AG09309 (cell line): Measurements from ENCODE around the gene SCAPER.
"Not testable (repeated sequence)": the region's sequence is repeated elsewhere in the genome, so short reads cannot be mapped to it uniquely, and the experiment has no call there.

Source experiments
- DNase-seq: peaks from one replicate; pipeline ENCODE4 v3.0.0-alpha.2; 2010; ENCODE audit warnings: low read depth
- H3K4me3 ChIP-seq: 2 replicates; pipeline ENCODE4 v1.5.1; 2011; ENCODE audit warnings: mild to moderate bottlenecking, low read depth, low read length, moderate library complexity; ENCODE audit not compliant: control insufficient read depth
- TF ChIP-seq, protein P1 (sequence below): IDR thresholded peaks from 2 replicates; pipeline ENCODE4 v1.5.1; 2011; ENCODE audit warnings: mild to moderate bottlenecking, low read depth, low read length, inconsistent platforms; ENCODE audit not compliant: insufficient read depth, control insufficient read depth; ENCODE audit errors: missing control alignments

SCAPER gene

DNA sequence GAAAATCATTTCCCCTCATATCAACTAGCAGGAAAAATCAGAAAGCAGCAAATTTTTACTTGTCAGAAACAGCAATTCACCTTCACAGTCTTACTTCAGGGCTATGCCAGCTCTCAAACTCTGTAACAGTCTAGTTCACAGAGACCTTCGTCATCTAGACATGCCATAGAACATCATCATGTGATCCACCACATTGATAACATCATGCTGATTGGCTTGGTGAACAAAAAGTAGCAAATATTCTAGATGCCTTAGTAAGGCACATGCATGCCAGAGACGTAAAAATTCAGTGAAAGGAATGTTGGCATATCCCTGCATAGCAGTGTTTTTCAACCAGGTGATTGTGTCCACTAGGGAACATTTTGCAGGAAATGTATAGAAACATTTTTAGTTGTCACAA lies 8.6 kb upstream of the SCAPER start:
- no peak for DNase-seq
- H3K4me3 ChIP-seq, result no peak overlapping the region
- TF ChIP-seq, protein P1, sequence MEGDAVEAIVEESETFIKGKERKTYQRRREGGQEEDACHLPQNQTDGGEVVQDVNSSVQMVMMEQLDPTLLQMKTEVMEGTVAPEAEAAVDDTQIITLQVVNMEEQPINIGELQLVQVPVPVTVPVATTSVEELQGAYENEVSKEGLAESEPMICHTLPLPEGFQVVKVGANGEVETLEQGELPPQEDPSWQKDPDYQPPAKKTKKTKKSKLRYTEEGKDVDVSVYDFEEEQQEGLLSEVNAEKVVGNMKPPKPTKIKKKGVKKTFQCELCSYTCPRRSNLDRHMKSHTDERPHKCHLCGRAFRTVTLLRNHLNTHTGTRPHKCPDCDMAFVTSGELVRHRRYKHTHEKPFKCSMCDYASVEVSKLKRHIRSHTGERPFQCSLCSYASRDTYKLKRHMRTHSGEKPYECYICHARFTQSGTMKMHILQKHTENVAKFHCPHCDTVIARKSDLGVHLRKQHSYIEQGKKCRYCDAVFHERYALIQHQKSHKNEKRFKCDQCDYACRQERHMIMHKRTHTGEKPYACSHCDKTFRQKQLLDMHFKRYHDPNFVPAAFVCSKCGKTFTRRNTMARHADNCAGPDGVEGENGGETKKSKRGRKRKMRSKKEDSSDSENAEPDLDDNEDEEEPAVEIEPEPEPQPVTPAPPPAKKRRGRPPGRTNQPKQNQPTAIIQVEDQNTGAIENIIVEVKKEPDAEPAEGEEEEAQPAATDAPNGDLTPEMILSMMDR, result no peak

DNA sequence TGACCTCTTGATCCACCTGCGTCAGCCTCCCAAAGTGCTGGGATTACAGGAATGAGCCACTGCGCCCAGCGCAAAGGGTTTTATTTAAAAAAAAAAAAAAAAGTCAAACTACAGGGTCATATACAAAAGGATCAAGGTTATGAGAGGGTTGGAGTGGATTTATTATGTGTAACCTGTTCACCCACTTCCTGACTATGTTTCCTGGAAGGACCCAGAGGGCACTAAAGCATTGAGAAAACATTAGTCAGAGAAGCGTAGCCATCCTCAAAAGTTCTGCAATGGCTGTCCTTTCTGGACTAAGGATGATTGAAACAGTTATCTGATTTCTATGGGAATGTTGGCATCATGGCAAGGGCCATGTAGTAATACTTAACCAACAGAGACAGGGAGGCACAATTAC lies 7.3 kb upstream of the SCAPER start:
- no peak for DNase-seq
- no peak overlapping the region for H3K4me3 ChIP-seq
- TF ChIP-seq, protein P1, result no peak

DNA sequence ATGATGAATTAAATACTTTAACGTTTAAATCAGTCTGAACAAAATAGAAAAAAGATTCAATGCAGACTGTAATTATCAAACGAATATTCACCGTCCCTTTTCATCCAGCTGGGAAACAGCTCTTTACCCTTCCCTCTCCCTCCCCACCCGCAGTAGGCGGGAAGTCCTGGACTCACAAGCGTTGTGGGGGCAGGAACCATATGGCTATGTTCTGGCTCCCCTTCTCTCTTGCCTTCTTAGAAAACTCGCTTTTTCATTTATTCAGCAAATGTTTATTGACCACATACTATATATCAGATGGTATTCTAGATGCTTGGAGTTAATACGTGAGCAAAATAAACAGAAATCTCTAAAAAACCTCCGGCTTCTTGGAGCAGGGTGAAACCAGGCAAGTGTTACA lies 715 bp upstream of the SCAPER start:
- no peak for DNase-seq
- TF ChIP-seq, protein P1, result no peak
- H3K4me3 ChIP-seq, result peak overlapping the region; percentile 70; the same call in 1 of the 2 replicates

DNA sequence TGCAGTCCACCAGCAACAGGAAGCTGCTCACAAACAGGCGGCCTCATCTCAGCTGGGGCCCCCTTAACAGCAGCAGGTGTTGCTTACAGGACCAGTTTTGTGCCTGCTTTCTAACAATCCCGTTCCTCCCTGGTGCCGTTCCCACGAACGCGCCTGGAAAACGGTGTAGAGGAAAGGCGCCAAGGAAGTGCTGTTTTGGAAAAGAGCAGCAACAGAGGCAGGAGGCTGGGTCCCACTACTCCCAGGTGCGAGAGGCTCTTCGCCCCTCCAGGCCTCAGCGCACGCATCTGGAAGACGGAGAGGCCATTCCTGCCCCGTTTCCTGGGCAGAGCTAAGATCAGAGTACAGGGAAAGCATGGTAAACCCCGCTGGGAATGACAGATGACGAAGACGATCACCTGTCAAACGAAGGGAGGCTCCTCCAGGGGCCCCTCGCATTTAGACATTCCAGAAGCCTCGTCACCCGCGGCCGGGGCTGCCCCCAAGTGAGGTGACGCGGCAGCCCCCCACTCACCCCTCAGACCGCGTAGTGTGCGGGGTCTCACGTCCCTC lies 603 bp downstream of the SCAPER start:
- H3K4me3 ChIP-seq, result peak overlapping the region; percentile 70
- DNase-seq, result no peak
- TF ChIP-seq, protein P1, result no peak

DNA sequence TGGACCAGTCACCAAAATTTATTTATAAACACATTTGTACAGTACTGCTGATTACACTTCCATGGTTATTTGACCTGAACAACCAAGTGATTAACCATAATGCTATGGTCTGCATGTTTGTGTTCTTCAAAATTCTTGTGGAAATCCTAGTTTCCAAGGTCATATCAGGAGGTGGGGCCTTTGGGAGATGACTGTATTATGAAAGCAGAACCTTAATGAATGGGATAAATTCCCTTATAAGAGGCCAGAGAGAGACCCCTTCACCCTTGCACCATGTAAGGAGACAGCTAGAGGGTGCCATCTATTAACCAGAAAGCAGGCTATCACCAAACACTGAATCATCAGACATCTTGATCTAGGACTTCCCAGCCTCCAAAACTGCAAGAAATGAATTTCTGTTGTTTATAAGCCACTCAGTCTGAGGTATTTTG lies 1.9 kb downstream of the SCAPER start:
- no peak for DNase-seq
- no peak overlapping the region for H3K4me3 ChIP-seq
- TF ChIP-seq, protein P1, result peak; percentile 45

DNA sequence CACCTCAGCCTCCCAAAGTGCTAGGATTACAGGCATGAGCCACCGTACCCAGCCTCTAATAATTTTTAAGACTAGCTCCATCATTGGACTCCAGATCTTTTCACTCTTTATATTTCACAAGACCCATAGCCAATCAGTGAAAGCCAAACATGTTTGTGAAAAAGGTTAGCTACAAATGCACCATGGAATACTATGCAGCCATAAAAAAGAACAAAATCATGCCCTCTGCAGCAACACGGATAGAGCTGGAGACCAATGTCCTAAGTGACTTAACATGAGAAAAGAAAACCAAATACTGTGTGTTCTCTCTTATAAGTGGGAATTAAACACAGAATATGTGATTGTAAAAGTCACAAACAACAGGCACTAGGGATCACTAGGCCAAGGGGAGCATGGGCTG lies 3.2 kb downstream of the SCAPER start:
- TF ChIP-seq, protein P1, result no peak
- H3K4me3 ChIP-seq, result no peak overlapping the region
- DNase-seq, result no peak

DNA sequence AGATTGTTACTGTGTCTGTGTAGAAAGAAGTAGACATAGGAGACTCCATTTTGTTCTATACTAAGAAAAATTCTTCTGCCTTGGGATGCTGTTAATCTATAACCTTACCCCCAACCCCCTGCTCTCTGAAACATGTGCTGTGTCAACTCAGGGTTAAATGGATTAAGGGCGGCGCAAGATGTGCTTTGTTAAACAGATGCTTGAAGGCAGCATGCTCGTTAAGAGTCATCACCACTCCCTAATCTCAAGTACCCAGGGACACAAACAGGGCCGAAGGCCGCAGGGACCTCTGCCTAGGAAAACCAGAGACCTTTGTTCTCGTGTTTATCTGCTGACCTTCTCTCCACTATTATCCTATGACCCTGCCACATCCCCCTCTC lies 5.2 kb downstream of the SCAPER start:
- DNase-seq, H3K4me3 ChIP-seq: not testable (repeated sequence)

DNA sequence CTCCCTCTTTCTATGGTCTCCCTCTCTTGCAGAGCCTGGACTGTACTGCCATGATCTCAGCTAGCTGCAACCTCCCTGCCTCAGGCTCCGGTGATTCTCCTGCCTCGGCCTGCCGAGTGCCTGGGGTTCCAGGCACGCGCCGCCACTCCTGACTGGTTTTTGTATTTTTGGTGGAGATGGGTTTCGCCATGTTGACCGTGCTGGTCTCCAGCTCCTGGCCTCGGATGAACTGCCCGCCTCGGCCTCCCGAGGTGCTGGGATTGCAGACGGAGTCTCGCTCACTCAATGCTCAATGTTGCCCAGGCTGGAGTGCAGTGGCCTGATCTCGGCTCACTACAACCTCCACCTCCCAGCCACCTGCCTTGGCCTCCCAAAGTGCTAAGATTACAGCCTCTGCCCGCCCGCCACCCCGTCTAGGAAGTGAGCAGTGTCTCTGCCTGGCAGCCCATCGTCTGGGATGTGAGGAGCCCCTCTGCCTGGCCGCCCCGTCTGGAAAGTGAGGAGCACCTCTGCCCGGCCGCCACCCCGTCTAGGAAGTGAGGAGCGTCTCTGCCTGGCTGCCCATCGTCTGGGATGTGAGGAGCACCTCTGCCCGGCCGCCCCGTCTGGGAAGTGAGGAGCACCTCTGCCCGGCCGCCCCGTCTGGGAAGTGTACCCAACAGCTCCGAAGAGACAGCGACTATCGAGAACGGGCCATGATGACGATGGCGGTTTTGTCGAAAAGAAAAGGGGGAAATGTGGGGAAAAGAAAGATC lies 5.8 kb downstream of the SCAPER start:
- not testable (repeated sequence) for H3K4me3 ChIP-seq, DNase-seq
